Measurements from ENCODE around the gene TUBGCP3.

The TUBGCP3 gene

GRCh38 chr13:112475889-112476288, 112.1 kb downstream of the TUBGCP3 start:
- no peaks in the 10 kb centered on the region for H4K20me1 ChIP-seq (ENCODE audit: insufficient read depth)
- H3K79me2 ChIP-seq (ENCODE audit: insufficient read depth, low read depth) = no peaks in the 10 kb centered on the region
- TF ChIP-seq CTCF (conservative IDR thresholded peaks at IDR 0.05; ENCODE audit: low read depth, low read length) = no peak
- H3K4me1 ChIP-seq (ENCODE audit: low read depth, poor library complexity, severe bottlenecking) = no peaks in the 10 kb centered on the region
- H2AFZ ChIP-seq (ENCODE audit: low read depth) = no peak overlapping the region
- no peaks in the 10 kb centered on the region for H3K36me3 ChIP-seq (ENCODE audit: insufficient read depth)
- no peak overlapping the region for H3K27ac ChIP-seq
- H3K27me3 ChIP-seq (ENCODE audit: insufficient read depth, low read depth) = no peaks in the 10 kb centered on the region
- H3K9ac ChIP-seq = no peak overlapping the region
- H3K4me2 ChIP-seq = no peak overlapping the region
- H3K4me3 ChIP-seq (IDR thresholded peaks at IDR 0.05; ENCODE audit: insufficient read depth, low read depth, low read length) = no peak overlapping the region

- TF ChIP-seq CTCF (conservative IDR thresholded peaks at IDR 0.05; ENCODE audit: low read depth, low read length) = no peak
- Histone ChIP-seq H3K79me2 (ENCODE audit: insufficient read depth, low read depth) (no peaks in the 10 kb centered on the region), H2AFZ (ENCODE audit: low read depth) (no peak overlapping the region), H3K4me1 (ENCODE audit: low read depth, poor library complexity, severe bottlenecking) (no peaks in the 10 kb centered on the region), H3K4me2 (no peak overlapping the region), H3K36me3 (ENCODE audit: insufficient read depth) (no peaks in the 10 kb centered on the region), H3K27me3 (ENCODE audit: insufficient read depth, low read depth) (no peaks in the 10 kb centered on the region), H3K4me3 (IDR thresholded peaks at IDR 0.05; ENCODE audit: insufficient read depth, low read depth, low read length) (no peak overlapping the region), H4K20me1 (ENCODE audit: insufficient read depth) (no peaks in the 10 kb centered on the region), H3K27ac (no peak overlapping the region), H3K9ac (no peak overlapping the region)
Measured at GRCh38 chr13:112474869-112475268, 113.1 kb downstream of the TUBGCP3 start.

GRCh38 chr13:112473818-112474217, 114.1 kb downstream of the TUBGCP3 start:
- Histone ChIP-seq H3K27me3 (ENCODE audit: insufficient read depth, low read depth) (no peaks in the 10 kb centered on the region), H3K4me1 (ENCODE audit: low read depth, poor library complexity, severe bottlenecking) (no peaks in the 10 kb centered on the region), H3K4me3 (IDR thresholded peaks at IDR 0.05; ENCODE audit: insufficient read depth, low read depth, low read length) (no peak overlapping the region), H2AFZ (ENCODE audit: low read depth) (no peak overlapping the region), H3K9ac (no peak overlapping the region), H3K27ac (no peak overlapping the region), H3K36me3 (ENCODE audit: insufficient read depth) (no peaks in the 10 kb centered on the region), H4K20me1 (ENCODE audit: insufficient read depth) (no peaks in the 10 kb centered on the region), H3K79me2 (ENCODE audit: insufficient read depth, low read depth) (no peaks in the 10 kb centered on the region), H3K4me2 (no peak overlapping the region)
- TF ChIP-seq CTCF (conservative IDR thresholded peaks at IDR 0.05; ENCODE audit: low read depth, low read length) = no peak

GRCh38 chr13:112469071-112469745, 118.7 kb downstream of the TUBGCP3 start:
- TF ChIP-seq CTCF (conservative IDR thresholded peaks at IDR 0.05; ENCODE audit: low read depth, low read length) = no peak
- H3K36me3 ChIP-seq (ENCODE audit: insufficient read depth) = no peaks in the 10 kb centered on the region
- H3K27ac ChIP-seq = no peak overlapping the region
- H2AFZ ChIP-seq (ENCODE audit: low read depth) = no peak overlapping the region
- no peak overlapping the region for H3K9ac ChIP-seq
- H3K79me2 ChIP-seq (ENCODE audit: insufficient read depth, low read depth) = no peaks in the 10 kb centered on the region
- no peaks in the 10 kb centered on the region for H3K4me1 ChIP-seq (ENCODE audit: low read depth, poor library complexity, severe bottlenecking)
- H3K4me2 ChIP-seq = no peak overlapping the region
- H3K4me3 ChIP-seq (IDR thresholded peaks at IDR 0.05; ENCODE audit: insufficient read depth, low read depth, low read length) = no peak overlapping the region
- no peaks in the 10 kb centered on the region for H4K20me1 ChIP-seq (ENCODE audit: insufficient read depth)
- H3K27me3 ChIP-seq (ENCODE audit: insufficient read depth, low read depth) = no peaks in the 10 kb centered on the region
